Keratinocyte (primary cell): ENCODE results near the gene STRIP1. TPM values are rescaled to one million over a fixed set of nuclear protein-coding genes. Genes with fewer than 3 reads are reported as not detected.
"Not testable (repeated sequence)": the region's sequence is repeated elsewhere in the genome, so short reads cannot be mapped to it uniquely, and the experiment has no call there.

Experiments used
- DNase-seq: peaks from one replicate; pipeline ENCODE4 v3.0.0-alpha.2; 2011; ENCODE audit warnings: low read depth, missing footprints, low spot score
- FAIRE-seq: peaks from 2 replicates; lab custom pipeline; 2011; peaks lifted over from hg19 to GRCh38; lab: Jason Lieb, UNC
- H2AFZ ChIP-seq: 2 replicates; pipeline ENCODE4 v1.6.0; 2012; ENCODE audit warnings: low read length, control low read depth, inconsistent platforms; ENCODE audit not compliant: control insufficient read depth
- H3K27ac ChIP-seq: 2 replicates; pipeline ENCODE4 v1.5.1; 2011; ENCODE audit warnings: low read length; ENCODE audit not compliant: control insufficient read depth, insufficient read depth
- H3K27me3 ChIP-seq: 3 replicates; pipeline ENCODE4 v1.6.0; 2011; ENCODE audit warnings: low read length; ENCODE audit not compliant: control insufficient read depth, insufficient read depth; ENCODE audit errors: extremely low read depth
- H3K36me3 ChIP-seq, 2 experiments: 2 replicates in 1 of 2; 3 replicates in 1 of 2; pipeline ENCODE4 v1.5.1; 2011; ENCODE audit warnings: low read length in 2 of 2, mild to moderate bottlenecking in 1 of 2; ENCODE audit not compliant: control insufficient read depth in 2 of 2, insufficient read depth in 2 of 2; ENCODE audit errors: extremely low read depth in 1 of 2
- H3K4me1 ChIP-seq: 3 replicates; pipeline ENCODE4 v1.5.1; 2011; ENCODE audit warnings: low read length; ENCODE audit not compliant: control insufficient read depth, insufficient read depth; ENCODE audit errors: extremely low read depth
- H3K4me2 ChIP-seq: 3 replicates; pipeline ENCODE4 v1.6.0; 2011; ENCODE audit warnings: low read depth, low read length; ENCODE audit not compliant: control insufficient read depth, insufficient read depth; ENCODE audit errors: extremely low read depth
- H3K4me3 ChIP-seq, 3 experiments: fragments of 200-600 bp in 1 of 3; sonication (generic) in 1 of 3; 2 replicates in 2 of 3; 3 replicates in 1 of 3; pipeline ENCODE4 v1.5.1; 2011 to 2016; ENCODE audit warnings: low read length in 3 of 3, mild to moderate bottlenecking in 3 of 3, control low read depth in 2 of 3, inconsistent platforms in 1 of 3, low read depth in 1 of 3, mixed read lengths in 1 of 3, mixed run types in 1 of 3, moderate library complexity in 1 of 3; ENCODE audit not compliant: control insufficient read depth in 2 of 3, insufficient read depth in 2 of 3; ENCODE audit errors: extremely low read depth in 1 of 3
- H3K79me2 ChIP-seq: 2 replicates; pipeline ENCODE4 v1.6.0; 2012; ENCODE audit warnings: low read length; ENCODE audit not compliant: control insufficient read depth, insufficient read depth
- H3K9ac ChIP-seq: 3 replicates; pipeline ENCODE4 v1.6.0; 2011; ENCODE audit warnings: low read length; ENCODE audit not compliant: control insufficient read depth, insufficient read depth; ENCODE audit errors: extremely low read depth
- H3K9me1 ChIP-seq: 3 replicates; pipeline ENCODE4 v1.6.0; 2011; ENCODE audit warnings: low read length; ENCODE audit not compliant: control insufficient read depth, insufficient read depth; ENCODE audit errors: extremely low read depth
- H3K9me3 ChIP-seq: 2 replicates; pipeline ENCODE4 v1.5.1; 2012; ENCODE audit warnings: low read depth, low read length; ENCODE audit not compliant: control insufficient read depth
- H4K20me1 ChIP-seq: 3 replicates; pipeline ENCODE4 v1.6.0; 2011; ENCODE audit warnings: low read length; ENCODE audit not compliant: control insufficient read depth, insufficient read depth; ENCODE audit errors: extremely low read depth
- CTCF ChIP-seq, 3 experiments: IDR thresholded peaks in 1 of 3; conservative IDR thresholded peaks in 1 of 3; optimal IDR thresholded peaks in 1 of 3; 2 replicates in 2 of 3; 3 replicates in 1 of 3; pipeline versions ENCODE3 to v1.5.1; 2011; ENCODE audit warnings: low read length in 3 of 3, mild to moderate bottlenecking in 3 of 3, moderate library complexity in 2 of 3, control low read depth in 1 of 3, inconsistent platforms in 1 of 3; ENCODE audit not compliant: insufficient read depth in 2 of 3; ENCODE audit errors: extremely low read depth in 1 of 3
- EZH2 ChIP-seq: IDR thresholded peaks from one replicate; pipeline ENCODE4 v1.6.1; 2012; ENCODE audit warnings: inconsistent platforms, mild to moderate bottlenecking, low read length, moderate library complexity
- dilution Hi-C: fragments of 300-500 bp; cut with MboI; formaldehyde crosslinking; loops from one replicate; pipeline ENCODE4 v1.7.0; 2020; ENCODE audit warnings: low sequenced_read_pairs; ENCODE audit not compliant: extremely low pct_ligation_motif_present
- polyA plus RNA-seq, 5 experiments: library from polyadenylated mRNA; depleted of rRNA in 3 of 5; stranded (reverse) in 3 of 5; stranded (forward) in 1 of 5; unstranded in 1 of 5; fragments of >200 nt; gene quantifications; 1 replicate in 1 of 5; 2 replicates in 3 of 5; 3 replicates in 1 of 5; pipeline versions ENCODE4 v1.2.1 to v1.2.3, GENCODE V29; 2011 to 2012; ENCODE audit warnings: missing spikeins in 2 of 5, low read depth in 1 of 5, low replicate concordance in 1 of 5

STRIP1 gene
- polyA plus RNA-seq, 1 donor (not counting 4 experiments of a cell fraction or from before 2014, with no cell fraction given), result 24.6 TPM

GRCh38 chr1:110076789-110077500 lies 42.5 kb downstream of the STRIP1 start:
- Histone ChIP-seq H4K20me1 (no peaks in the 10 kb centered on the region), H3K27ac (no peak overlapping the region), H3K4me2 (no peak overlapping the region), H3K4me3 (no peak overlapping the region), H3K9me3 (no peaks in the 10 kb centered on the region), H3K27me3 (peaks cover 32% of the 10 kb centered on the region), H3K36me3 (no peaks in the 10 kb centered on the region), H3K9me1 (no peaks in the 10 kb centered on the region), H3K79me2 (no peaks in the 10 kb centered on the region), H2AFZ (no peak overlapping the region), H3K4me1 (no peaks in the 10 kb centered on the region), H3K9ac (no peak overlapping the region)
- DNase-seq, result no peak
- FAIRE-seq, result no peak
- TF ChIP-seq CTCF (optimal IDR thresholded peaks at IDR 0.05 in 1 of 3, IDR thresholded peaks at IDR 0.05 in 1 of 3, conservative IDR thresholded peaks at IDR 0.05 in 1 of 3; ENCODE audit: extremely low read depth in 1 of 3, insufficient read depth in 2 of 3, low read length in 3 of 3), result no peak
- TF ChIP-seq EZH2, result no peak
- dilution Hi-C loops, result no loop called here

GRCh38 chr1:110079995-110080394 lies 45.6 kb downstream of the STRIP1 start:
- H3K9me3 ChIP-seq, H3K4me2 ChIP-seq, H4K20me1 ChIP-seq, FAIRE-seq, H3K4me1 ChIP-seq, H3K36me3 ChIP-seq, H3K9me1 ChIP-seq, H3K4me3 ChIP-seq, dilution Hi-C loops, H3K27ac ChIP-seq, H3K79me2 ChIP-seq, H2AFZ ChIP-seq, H3K9ac ChIP-seq, DNase-seq: not testable (repeated sequence)
- peaks cover 41% of the 10 kb centered on the region for H3K27me3 ChIP-seq

- dilution Hi-C loops, result no loop called here
- Histone ChIP-seq H3K9me1 (no peaks in the 10 kb centered on the region), H3K27ac (no peak overlapping the region), H4K20me1 (no peaks in the 10 kb centered on the region), H3K27me3 (peaks cover 43% of the 10 kb centered on the region), H3K4me3 (no peak overlapping the region), H3K79me2 (no peaks in the 10 kb centered on the region), H3K9ac (no peak overlapping the region), H3K9me3 (no peaks in the 10 kb centered on the region), H3K4me1 (peaks cover 6% of the 10 kb centered on the region), H3K36me3 (no peaks in the 10 kb centered on the region), H3K4me2 (no peak overlapping the region), H2AFZ (no peak overlapping the region)
- no peak for TF ChIP-seq CTCF (optimal IDR thresholded peaks at IDR 0.05 in 1 of 3, IDR thresholded peaks at IDR 0.05 in 1 of 3, conservative IDR thresholded peaks at IDR 0.05 in 1 of 3; ENCODE audit: extremely low read depth in 1 of 3, insufficient read depth in 2 of 3, low read length in 3 of 3)
- no peak for TF ChIP-seq EZH2
- no peak for FAIRE-seq
- DNase-seq, result no peak
These were observed 46.6 kb downstream of the STRIP1 start for GRCh38 chr1:110081061-110081460.
